NK-92 (cell line): ENCODE data around the gene TBPL2.
"Not testable (repeated sequence)": the region's sequence is repeated elsewhere in the genome, so short reads cannot be mapped to it uniquely, and the experiment has no call there.

ENCODE experiments used
- DNase-seq: peaks from one replicate; lab custom pipeline; 2025; ENCODE audit not compliant: unreplicated experiment; lab: John Stamatoyannopoulos, UW

TBPL2 gene

DNA sequence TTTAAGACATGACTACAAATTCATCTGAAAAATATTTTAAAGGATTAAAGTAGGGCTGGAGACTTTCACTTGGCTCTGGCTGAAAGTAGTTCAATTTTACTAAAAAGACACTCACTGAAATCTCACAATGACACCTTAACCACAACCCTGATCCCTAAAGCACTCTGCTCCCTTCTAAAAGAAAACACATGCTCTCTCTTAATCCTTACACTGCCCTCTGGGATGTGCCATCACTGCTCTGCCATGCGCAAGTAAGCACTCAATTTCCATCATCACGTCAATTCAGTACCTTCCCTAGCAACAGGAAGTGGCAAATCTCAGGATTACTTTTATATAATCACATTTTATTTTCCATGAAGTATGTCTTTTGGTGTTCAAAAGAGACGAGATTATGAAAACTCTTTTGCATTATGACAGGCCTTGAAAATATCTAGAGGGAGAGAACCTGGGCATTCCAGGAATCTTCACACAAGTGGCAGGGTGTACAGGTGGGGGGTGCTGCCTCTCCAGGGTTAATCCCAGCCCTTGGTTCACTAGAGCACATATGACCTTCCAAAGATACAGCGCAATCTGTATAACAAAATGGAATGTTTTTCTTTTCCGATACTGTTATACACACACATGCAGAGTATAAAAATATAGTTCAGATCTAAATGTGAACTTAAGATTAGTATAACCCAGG, 36.1 kb downstream of the TBPL2 start:
- DNase-seq, result no peak

GRCh38 chr14:55401751-55402150, 38.7 kb downstream of the TBPL2 start:
- DNase-seq, result no peak

GRCh38 chr14:55399852-55400251, 40.6 kb downstream of the TBPL2 start:
- no peak for DNase-seq

DNA sequence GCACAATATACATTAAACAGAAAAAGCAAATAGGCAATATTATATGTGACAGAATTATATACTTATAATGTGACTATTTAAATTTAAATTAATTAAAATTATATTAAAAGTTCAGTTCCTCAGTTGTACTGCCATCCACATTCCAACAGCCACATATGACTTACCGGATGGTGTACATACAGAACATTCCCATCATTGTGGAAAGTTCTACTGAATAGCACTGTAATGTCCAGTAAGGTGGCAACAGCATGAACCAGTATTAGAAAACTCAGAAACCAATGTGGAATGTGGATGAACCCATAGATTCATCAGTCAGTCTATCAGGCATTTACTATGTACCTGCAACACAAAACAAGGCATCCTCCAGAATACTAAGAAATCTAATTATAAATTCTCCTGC, 41.2 kb downstream of the TBPL2 start:
- no peak for DNase-seq

- no peak for DNase-seq
Observed at GRCh38 chr14:55398679-55399078, 41.7 kb downstream of the TBPL2 start.

GRCh38 chr14:55389330-55389729, 51.1 kb downstream of the TBPL2 start:
- no peak for DNase-seq

DNA sequence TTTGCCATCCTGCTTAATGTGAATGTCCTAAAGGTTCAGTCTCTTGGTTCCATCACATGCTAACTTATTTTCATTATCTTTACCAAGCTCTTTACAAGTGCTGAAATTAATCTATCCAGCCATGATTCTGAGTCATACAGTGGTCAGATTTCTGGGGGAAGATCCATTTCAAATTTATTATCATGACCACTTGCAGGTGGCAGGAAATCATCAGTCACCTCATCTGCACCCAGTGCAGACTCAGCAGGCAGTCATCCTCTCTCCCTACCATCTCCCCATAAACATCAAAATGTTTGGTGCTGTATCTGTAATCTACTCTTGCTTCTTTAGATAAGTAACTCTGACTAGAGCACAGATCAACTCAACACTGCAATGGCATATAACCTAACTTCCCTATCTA, 52.3 kb downstream of the TBPL2 start:
- DNase-seq, result no peak

DNA sequence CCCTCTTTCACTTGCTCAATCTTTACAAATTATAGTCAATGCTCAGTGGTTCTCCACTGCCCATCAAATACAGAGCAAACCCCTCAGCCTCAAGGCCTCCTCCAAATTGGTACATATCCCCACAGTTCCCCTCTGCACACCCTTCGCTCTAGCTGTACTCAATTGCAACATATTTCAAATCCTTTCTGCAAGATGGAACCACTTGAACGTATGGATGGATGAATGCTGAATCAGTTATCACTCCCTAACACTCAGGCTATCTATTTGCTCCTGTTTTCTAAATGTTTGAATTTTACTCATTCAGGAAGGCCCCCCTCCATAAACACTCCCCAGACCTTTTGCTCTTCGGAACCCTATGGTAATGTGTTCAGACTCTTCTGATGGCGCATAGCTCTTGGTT, 53.3 kb downstream of the TBPL2 start:
- DNase-seq, result no peak

DNA sequence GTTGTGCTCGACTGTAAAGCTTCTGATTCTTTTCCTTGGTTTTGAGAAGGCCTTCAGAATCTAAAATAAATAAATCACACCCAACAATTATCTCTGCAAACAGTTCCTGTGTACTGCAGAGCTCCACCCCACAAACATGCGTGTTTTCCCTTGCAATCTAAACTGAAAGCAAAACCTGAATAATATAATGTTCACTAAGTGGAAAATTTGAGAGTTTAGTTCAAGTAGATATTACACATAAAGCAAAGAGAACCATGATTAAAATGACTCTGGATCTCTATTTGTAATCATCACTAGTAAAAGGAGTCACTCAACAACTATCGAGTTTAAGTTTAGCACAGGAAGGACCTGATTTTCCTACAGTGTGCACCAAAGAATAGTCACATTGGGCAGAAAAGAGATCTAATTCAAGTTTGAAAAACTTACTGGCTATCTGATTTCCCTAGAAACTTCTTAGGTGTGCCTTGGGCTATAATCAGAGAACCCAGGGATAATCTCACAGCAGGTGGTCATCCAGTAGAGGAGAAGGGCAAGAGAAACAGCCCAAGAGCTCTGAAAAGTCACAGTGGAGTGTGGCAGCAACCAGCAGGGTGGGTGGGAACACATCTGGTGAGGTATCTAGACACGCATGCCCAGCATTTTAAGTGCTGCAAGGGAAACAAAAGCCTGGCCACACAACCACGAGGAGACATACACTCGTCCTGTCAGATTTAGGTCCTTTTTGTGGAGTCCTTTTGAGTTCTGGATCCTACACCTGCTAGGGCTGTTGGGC, 54.2 kb downstream of the TBPL2 start:
- no peak for DNase-seq

- no peak for DNase-seq
Observed at GRCh38 chr14:55384536-55384935, 55.9 kb downstream of the TBPL2 start.

GRCh38 chr14:55383541-55384140, 56.8 kb downstream of the TBPL2 start:
- no peak for DNase-seq

DNA sequence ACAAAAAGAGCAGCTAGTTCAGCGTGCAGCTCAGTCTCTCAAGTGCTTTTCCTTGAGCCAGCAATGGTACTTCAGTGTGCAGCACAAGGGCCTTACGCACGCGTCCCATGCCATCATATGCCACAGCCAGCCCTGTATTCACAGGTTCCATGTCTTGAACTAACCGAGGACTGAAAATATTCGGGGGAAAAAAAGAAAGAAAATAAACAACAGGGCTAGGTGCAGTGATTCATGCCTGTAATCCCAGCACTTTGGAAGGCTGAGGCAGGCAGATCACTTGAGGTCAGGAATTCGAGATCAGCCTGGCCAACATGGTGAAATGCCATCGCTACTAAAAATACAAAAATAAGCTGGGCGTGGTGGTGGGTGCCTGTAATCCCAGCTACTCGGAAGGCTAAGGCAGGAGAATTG, 57.4 kb downstream of the TBPL2 start:
- not testable (repeated sequence) for DNase-seq

DNA sequence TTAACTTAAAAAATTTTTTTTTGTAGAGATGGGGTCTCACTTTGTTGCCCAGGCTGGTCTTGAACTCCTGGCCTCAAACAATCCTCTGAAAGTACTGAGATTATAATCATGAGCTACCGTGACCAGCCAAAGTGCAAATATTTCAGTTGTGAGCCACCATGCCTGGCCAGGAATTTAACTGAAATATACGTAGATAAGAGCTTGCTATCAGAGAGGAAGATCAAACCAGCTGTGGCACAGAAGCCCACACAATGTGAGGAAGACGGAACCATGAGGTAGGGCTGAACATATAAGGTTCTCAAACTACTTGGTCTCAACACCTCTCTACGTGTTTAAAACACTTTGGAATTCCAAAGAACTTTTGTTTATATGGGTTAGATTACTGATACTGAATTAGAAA, 57.9 kb downstream of the TBPL2 start:
- no peak for DNase-seq

DNA sequence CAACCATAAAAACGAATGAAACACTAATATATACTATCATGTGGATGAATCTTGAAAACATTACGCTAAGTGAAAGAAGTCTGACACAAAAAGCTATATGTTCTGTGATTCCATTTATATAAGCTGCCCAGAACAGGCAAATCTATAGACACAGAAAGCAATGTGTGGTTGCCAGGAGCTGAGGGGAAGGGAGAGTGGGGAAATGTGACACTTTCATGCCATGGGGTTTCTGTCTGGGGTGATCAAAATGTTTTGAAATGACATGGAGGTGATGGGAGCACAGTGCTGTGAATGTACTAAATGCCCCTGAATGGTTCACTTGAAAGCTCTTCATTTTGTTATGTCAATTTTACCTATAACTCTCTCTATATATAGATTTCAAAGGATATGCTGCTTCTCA, 58.9 kb downstream of the TBPL2 start:
- DNase-seq, result no peak

DNA sequence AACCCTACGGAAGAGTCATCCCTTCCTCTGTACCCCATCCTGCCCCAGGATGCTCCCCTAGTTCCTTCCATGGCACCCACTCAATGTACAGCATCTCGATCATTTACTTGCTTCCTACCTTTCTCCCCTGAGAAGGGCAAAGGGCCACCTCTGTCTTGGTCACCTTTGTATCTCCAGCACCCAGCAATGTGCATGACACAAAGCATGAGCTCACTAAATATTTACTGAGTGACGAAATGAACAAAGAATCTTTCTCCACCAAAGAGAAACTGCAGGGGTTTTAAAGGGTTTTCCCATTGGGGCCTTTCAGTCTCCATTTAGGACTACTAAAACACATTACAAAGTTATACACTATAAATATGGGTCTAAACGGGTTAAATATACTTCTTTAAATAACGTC, 59.4 kb downstream of the TBPL2 start:
- DNase-seq, result no peak

DNA sequence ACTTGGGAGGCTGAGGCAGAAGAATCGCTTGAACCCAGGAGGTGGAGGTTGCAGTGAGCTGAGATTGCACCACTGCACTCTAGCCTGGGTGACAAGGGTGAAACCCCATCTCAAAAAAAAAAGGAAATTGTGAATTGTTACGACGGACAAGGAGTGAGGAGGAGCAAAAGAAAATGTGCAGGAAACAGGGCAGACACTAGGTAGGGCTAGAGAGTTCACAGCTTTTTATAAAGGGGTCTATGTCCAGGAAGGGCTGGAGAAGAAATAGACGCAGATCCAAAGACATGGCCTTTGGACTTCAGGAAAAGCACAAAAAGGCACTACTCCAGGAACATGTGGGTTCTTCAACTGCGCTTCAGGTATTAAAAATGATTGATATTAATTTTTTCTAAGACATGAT, 63.2 kb downstream of the TBPL2 start:
- DNase-seq, result no peak

- no peak for DNase-seq
Observed at GRCh38 chr14:55374771-55375170, 65.6 kb downstream of the TBPL2 start.

GRCh38 chr14:55373784-55374705, 66.4 kb downstream of the TBPL2 start:
- DNase-seq, result no peak

DNA sequence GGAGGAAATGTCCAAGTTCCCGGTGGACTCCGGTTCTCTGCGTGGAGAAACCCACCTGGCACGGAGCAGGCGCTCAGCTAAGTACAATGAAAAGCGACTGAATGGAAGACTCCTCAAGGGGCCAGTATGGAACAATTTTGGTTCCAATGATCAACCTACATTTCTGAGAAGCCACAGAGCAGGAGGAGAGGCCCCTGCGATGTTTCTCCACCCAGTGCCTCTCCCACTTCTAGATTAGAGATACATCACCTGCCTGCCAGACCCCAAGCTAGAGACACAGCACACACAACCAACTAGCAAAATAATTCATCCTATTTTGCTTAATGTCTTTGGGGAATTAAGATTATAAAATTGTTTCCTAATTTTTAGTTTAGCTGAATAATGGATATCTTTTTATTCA, 67.6 kb downstream of the TBPL2 start:
- DNase-seq, result no peak

DNA sequence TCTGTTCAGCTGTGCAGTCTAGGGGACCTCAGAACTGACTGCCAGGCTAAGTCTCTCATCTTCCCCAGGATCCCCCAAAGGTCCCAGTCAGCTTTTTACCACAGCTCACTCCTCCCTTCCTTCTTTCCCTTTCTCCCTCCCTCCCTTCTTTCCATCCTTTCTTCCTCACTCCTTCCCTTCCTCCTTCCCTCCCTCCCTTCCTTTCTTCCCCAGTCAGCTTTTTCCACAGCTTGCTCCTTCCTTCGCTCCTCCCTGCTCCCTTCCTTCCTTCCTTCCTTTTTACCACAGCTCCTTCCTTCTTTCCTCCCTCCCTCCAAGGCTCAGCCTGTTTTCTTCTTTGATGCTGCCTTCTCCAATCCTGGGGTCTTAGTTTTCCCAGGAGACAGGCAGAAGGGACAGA, 68.0 kb downstream of the TBPL2 start:
- DNase-seq, result no peak

- no peak for DNase-seq
Observed at GRCh38 chr14:55370883-55371455, 69.4 kb downstream of the TBPL2 start.
